ENCODE data around the gene EVI2A.

The EVI2A gene

GRCh38 chr17:31272236-31272635, 49.2 kb downstream of the EVI2A start:
- DNase-seq = no peak

DNA sequence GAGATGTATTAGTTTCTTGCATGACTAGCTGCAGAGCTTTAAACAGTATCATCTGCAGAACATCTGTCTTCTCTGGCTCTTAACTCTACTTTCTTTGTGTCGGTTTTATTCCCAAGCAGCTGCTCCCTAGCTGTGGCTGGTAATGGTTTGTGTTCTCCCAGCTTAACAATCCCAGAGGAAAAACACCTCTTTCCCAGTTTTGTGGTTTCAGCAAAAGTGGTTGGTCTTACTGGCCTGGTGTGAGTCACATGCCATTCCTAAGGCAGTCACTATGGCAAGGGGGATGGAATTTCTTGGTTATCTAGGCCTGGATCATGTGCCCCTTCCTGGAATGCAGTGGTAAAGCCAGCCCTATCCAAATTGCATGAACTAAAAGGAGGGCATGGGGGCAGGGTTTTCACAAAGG, 51.8 kb downstream of the EVI2A start:
- no peak for DNase-seq

DNA sequence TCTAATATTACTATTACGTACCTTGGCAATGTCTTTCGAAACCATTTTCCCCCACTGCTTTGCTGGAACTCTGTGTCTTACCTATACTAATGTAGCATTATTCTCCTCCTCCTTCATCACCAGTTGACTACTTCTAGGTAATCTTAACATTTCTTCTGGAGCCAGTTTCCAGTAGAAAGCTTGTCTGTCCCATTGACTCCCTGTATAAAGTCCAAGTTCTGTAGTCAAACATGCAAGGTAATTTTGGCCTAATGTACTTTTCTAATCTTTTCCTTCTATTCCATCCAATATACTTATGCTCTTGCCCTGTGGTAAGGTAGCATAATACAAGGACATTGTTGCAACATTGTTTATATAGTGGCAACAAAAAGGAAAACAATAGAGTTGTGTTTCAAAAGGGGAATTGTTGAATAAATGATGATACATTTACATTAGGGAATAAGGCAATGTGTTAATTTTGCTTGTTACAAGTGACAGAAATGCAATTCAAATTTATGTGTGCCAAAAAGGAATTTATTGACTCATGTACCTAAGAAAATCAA, 52.3 kb downstream of the EVI2A start:
- DNase-seq = no peak

Data from central memory CD4-positive, alpha-beta T cell (primary cell).